H1 (cell line): ENCODE data around the gene TNIP3. TPM values are rescaled to one million over a fixed set of nuclear protein-coding genes. Genes with fewer than 3 reads are reported as not detected.

Experiments used
- GABPA ChIP-seq: IDR thresholded peaks from 2 replicates; pipeline ENCODE4 v1.6.1; 2011; ENCODE audit warnings: mild to moderate bottlenecking, low read length, moderate library complexity, borderline replicate concordance; ENCODE audit not compliant: insufficient read depth
- TAF7 ChIP-seq: optimal IDR thresholded peaks from 2 replicates; pipeline ENCODE3; 2011; ENCODE audit warnings: low read depth, mild to moderate bottlenecking, inconsistent platforms, low read length, moderate library complexity, borderline replicate concordance
- polyA plus RNA-seq, 7 experiments: library from polyadenylated mRNA; depleted of rRNA in 3 of 7; stranded (reverse) in 5 of 7; unstranded in 2 of 7; fragments of >200 nt in 5 of 7; fragments of 200-250 nt in 2 of 7; gene quantifications; 1 replicate in 5 of 7; 2 replicates in 1 of 7; 4 replicates in 1 of 7; pipeline versions ENCODE4 v1.2.1 to v1.2.3, GENCODE V29; 2011 to 2013; ENCODE audit warnings: missing spikeins in 2 of 7, mixed read lengths in 2 of 7
- total RNA-seq: library from RNA; stranded (reverse); fragmentation: NEBNext Ultra II Directional; extraction: Animal tissue kit (Norgen Biotek cat#: 25700); gene quantifications from 2 replicates; pipeline ENCODE4 v1.2.1, GENCODE V29; 2021

TNIP3 gene
- total and polyA plus RNA-seq, 2 of the 8 experiments (the other 6 are each of a cell fraction or from before 2014, with no cell fraction given), result not detected

DNA sequence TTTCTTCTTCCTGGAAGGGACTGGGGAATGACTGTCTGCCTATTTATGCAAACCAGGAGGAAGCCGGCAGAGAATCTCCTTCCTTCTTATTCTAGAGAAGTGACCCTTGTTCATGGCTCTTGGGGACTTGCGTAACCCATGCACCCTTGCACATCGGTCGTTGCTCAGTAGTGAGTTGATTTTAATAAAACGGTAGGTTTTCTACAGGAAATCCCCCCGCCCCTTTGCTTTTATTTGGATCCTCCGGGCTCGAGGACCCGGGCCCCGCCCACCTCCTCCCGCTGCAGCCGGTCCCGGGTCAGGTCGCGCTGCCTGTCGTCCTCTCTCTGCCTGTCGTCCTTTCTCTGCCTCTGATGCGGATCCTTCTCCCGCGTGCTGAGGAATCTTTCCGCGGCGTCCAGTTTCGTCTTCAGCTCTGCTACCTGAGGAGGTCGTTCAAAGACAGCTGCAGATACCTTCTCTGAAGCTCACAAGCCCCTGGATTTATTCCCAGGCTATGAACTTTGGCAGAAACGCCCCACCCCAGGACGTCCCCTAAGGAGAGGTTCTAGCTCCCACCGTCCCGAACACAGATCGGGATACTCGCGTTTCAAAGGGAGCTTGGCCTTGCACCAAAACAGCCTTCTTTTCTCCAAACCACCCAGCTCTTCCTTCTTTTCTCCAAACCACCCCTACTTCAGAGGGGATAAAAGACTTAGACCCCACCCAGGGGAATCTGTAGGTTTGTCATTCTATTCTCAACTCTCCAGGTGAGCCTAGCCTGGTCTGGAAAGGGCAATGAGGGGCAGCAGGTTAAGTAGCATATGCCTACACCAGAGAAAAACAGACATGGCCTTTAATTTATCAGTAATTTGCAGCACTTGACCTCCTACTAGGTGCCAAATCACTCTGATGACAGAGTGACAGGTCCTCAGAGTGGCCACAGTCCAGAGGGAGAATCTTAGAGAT, 7.0 kb downstream of the TNIP3 start (continued):
- TF ChIP-seq GABPA (no peak), TAF7 (no peak)
